ENCODE measurements around the gene NMT1.

NMT1 gene

DNA sequence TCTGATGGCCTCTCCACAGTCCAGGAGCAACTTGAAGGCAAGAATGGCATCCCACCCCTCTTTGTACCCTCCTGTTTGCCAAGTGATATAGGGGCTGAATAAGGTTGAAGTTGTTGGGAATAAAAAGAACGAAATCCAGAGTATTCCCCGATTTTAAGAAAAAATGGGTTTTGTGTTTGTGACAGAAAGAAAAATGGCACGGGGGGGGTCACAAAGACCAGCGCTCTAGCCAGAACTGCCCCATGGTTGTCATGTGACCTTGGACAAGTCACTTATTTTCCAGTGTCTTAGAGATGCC, 85.4 kb downstream of the NMT1 start:
- H3K9me3 ChIP-seq (ENCODE audit: control insufficient read depth, insufficient read depth, low read length): no peaks in the 10 kb centered on the region
- no peak overlapping the region for H3K27ac ChIP-seq (ENCODE audit: low read depth, low read length)
- H3F3A ChIP-seq (ENCODE audit: control insufficient read depth, insufficient read depth): peaks cover 16% of the 10 kb centered on the region
- peaks cover 7% of the 10 kb centered on the region; the same call in 1 of the 2 replicates for H3K36me3 ChIP-seq (ENCODE audit: control insufficient read depth, low read length)
- peak overlapping the region; percentile 80 for H3K4me2 ChIP-seq (ENCODE audit: low read length)
- H3K4me3 ChIP-seq (ENCODE audit: low read length): peak overlapping the region; percentile 84
- H3K27me3 ChIP-seq (ENCODE audit: control insufficient read depth, low read length): peaks cover 36% of the 10 kb centered on the region
- peaks cover 17% of the 10 kb centered on the region for H3K79me2 ChIP-seq (ENCODE audit: control insufficient read depth, low read length)
- H3K9me2 ChIP-seq (replicated peaks; ENCODE audit: control insufficient read depth, low read length): no peaks in the 10 kb centered on the region
- TF ChIP-seq CTCF (IDR thresholded peaks at IDR 0.05; ENCODE audit: low read depth, low read length, poor library complexity, severe bottlenecking) (no peak), EZH2phosphoT487 (IDR thresholded peaks at IDR 0.05; ENCODE audit: borderline replicate concordance, low read length) (no peak)
- peaks cover 50% of the 10 kb centered on the region for H3K4me1 ChIP-seq (ENCODE audit: control insufficient read depth, low read length)
- peaks cover 8% of the 10 kb centered on the region for H4K20me1 ChIP-seq (ENCODE audit: control insufficient read depth, insufficient read depth, low read depth, low read length)

GRCh38 chr17:45146890-45147580, 85.9 kb downstream of the NMT1 start:
- Histone ChIP-seq H3F3A (ENCODE audit: control insufficient read depth, insufficient read depth) (peaks cover 18% of the 10 kb centered on the region), H3K4me2 (ENCODE audit: low read length) (peak overlapping the region; percentile 80), H3K27ac (ENCODE audit: low read depth, low read length) (peak overlapping the region; percentile 85), H3K27me3 (ENCODE audit: control insufficient read depth, low read length) (peaks cover 36% of the 10 kb centered on the region), H3K9me2 (replicated peaks; ENCODE audit: control insufficient read depth, low read length) (no peaks in the 10 kb centered on the region), H3K36me3 (ENCODE audit: control insufficient read depth, low read length) (peaks cover 7% of the 10 kb centered on the region; the same call in 1 of the 2 replicates), H4K20me1 (ENCODE audit: control insufficient read depth, insufficient read depth, low read depth, low read length) (peaks cover 11% of the 10 kb centered on the region), H3K79me2 (ENCODE audit: control insufficient read depth, low read length) (peaks cover 17% of the 10 kb centered on the region), H3K4me3 (ENCODE audit: low read length) (peak overlapping the region; percentile 84), H3K9me3 (ENCODE audit: control insufficient read depth, insufficient read depth, low read length) (no peaks in the 10 kb centered on the region), H3K4me1 (ENCODE audit: control insufficient read depth, low read length) (peaks cover 53% of the 10 kb centered on the region)
- TF ChIP-seq EZH2phosphoT487 (IDR thresholded peaks at IDR 0.05; ENCODE audit: borderline replicate concordance, low read length) (no peak), CTCF (IDR thresholded peaks at IDR 0.05; ENCODE audit: low read depth, low read length, poor library complexity, severe bottlenecking) (no peak)

DNA sequence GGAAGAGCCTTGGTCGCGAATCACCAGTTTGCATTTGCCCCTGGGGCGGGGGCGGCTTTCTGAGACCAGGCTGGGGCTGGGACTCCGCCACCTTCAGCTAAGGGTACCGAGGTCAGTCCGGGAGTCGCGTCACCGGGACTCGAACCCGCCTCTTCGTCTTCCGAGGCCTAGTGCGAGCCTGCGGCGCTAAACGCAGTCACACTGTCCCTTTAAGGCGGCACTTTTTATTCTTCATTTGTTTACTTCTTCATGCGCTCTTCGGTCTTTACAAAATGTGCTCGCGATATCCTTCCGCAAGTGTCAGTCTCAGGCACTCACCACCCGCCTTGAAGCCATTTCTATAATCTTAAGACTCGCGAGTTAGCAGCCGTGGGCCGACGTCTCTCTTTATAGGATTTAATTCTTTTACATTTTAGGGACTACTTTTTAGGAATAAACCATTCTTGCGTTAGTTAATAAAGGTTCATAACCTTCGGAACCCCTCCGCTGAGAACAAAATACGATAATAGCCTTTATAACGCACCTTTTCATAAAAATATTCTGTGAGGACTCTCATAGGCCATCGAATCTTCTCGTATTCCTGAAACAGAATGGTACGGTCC, 86.6 kb downstream of the NMT1 start:
- H4K20me1 ChIP-seq (ENCODE audit: control insufficient read depth, insufficient read depth, low read depth, low read length): peaks cover 11% of the 10 kb centered on the region
- peaks cover 36% of the 10 kb centered on the region for H3K27me3 ChIP-seq (ENCODE audit: control insufficient read depth, low read length)
- H3K4me3 ChIP-seq (ENCODE audit: low read length): peak overlapping the region; percentile 84
- no peaks in the 10 kb centered on the region for H3K9me2 ChIP-seq (replicated peaks; ENCODE audit: control insufficient read depth, low read length)
- H3K4me1 ChIP-seq (ENCODE audit: control insufficient read depth, low read length): peaks cover 53% of the 10 kb centered on the region
- TF ChIP-seq EZH2phosphoT487 (IDR thresholded peaks at IDR 0.05; ENCODE audit: borderline replicate concordance, low read length) (no peak), CTCF (IDR thresholded peaks at IDR 0.05; ENCODE audit: low read depth, low read length, poor library complexity, severe bottlenecking) (no peak)
- peaks cover 18% of the 10 kb centered on the region for H3F3A ChIP-seq (ENCODE audit: control insufficient read depth, insufficient read depth)
- peaks cover 17% of the 10 kb centered on the region for H3K79me2 ChIP-seq (ENCODE audit: control insufficient read depth, low read length)
- peak overlapping the region; percentile 85 for H3K27ac ChIP-seq (ENCODE audit: low read depth, low read length)
- peak overlapping the region; percentile 80 for H3K4me2 ChIP-seq (ENCODE audit: low read length)
- H3K9me3 ChIP-seq (ENCODE audit: control insufficient read depth, insufficient read depth, low read length): no peaks in the 10 kb centered on the region
- peaks cover 7% of the 10 kb centered on the region; the same call in 1 of the 2 replicates for H3K36me3 ChIP-seq (ENCODE audit: control insufficient read depth, low read length)

All from DOHH2 (cell line).